C4-2B (cell line): ENCODE data around the gene SND1.

Source experiments
- H3K27ac ChIP-seq: fragments of 450-650 bp; 2 replicates; pipeline ENCODE4 v1.5.1; 2017
- ZFX ChIP-seq: fragments of 450-650 bp; IDR thresholded peaks from 2 replicates; pipeline ENCODE4 v1.6.1; 2017
- TF ChIP-seq, protein P1 (sequence below): fragments of 450-650 bp; conservative IDR thresholded peaks from 2 replicates; pipeline ENCODE4 v1.5.1; 2017; ENCODE audit warnings: mild to moderate bottlenecking

The SND1 gene

DNA sequence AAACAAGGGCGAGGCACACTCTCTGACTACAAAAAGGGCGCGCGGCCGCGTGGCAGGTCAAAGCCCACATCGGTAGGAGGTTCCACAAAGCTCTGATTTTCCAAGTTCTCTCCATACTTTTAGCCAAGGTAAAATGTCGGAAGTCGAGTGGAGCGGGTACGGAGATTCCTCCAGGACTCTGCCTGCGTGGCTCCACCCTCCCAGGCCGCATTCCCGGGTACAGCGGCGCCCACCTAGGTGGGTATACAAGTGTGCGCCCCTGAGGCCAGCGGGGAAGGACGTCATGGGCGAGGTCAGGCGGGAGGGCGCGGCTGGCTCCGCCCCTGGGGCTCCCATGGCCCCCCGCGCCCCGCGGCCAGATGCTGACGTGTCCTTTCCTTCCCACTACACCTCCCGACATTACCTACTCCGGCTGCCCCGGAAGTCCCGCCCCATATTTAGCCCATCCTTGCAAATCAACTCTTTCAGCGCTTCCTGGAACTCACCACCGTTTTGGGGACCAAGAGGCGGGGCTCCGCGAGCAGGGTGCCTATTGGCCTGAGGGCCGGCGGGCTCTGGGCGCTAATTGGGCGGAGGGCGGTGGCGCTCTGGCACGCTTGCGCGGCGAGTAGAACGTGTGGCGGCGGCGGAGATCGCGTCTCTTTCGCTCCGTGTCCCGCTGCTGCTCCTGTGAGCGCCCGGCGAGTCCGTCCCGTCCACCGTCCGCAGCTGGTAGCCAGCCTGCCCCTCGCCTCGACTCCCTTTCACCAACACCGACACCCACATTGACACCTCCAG lies at the start of gene SND1:
TSS of gene SND1 (plus strand) at position 639 of the 777 bp plus-strand sequence. CDS start 180 bp downstream, outside the sequence.
- TF ChIP-seq, protein P1, sequence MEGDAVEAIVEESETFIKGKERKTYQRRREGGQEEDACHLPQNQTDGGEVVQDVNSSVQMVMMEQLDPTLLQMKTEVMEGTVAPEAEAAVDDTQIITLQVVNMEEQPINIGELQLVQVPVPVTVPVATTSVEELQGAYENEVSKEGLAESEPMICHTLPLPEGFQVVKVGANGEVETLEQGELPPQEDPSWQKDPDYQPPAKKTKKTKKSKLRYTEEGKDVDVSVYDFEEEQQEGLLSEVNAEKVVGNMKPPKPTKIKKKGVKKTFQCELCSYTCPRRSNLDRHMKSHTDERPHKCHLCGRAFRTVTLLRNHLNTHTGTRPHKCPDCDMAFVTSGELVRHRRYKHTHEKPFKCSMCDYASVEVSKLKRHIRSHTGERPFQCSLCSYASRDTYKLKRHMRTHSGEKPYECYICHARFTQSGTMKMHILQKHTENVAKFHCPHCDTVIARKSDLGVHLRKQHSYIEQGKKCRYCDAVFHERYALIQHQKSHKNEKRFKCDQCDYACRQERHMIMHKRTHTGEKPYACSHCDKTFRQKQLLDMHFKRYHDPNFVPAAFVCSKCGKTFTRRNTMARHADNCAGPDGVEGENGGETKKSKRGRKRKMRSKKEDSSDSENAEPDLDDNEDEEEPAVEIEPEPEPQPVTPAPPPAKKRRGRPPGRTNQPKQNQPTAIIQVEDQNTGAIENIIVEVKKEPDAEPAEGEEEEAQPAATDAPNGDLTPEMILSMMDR: no peak
- TF ChIP-seq ZFX: peak; percentile 51
- H3K27ac ChIP-seq: peak within 1 kb of the TSS; percentile 96

DNA sequence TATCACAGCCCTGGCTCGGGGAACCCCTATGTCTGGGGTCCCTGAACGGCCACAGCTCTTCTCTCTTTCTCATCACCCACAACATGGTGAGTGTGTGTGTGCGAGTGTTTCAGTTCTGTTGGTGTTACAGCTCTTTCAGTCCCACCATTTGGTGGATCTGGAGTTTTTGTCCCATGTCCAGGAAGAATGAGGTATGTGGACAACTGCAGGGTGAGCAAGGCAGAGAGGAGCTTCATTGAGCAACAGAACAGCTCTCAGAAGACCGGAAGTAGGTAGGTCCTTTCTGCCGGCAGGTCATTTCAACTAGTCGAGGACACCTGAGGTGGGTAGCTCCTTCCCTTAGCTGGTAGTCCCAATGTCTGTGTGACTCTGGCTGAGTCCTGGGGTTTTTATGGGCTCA lies 43.5 kb upstream of the SND1 start:
- no peak overlapping the region for H3K27ac ChIP-seq
- TF ChIP-seq, protein P1: no peak
- no peak for TF ChIP-seq ZFX

DNA sequence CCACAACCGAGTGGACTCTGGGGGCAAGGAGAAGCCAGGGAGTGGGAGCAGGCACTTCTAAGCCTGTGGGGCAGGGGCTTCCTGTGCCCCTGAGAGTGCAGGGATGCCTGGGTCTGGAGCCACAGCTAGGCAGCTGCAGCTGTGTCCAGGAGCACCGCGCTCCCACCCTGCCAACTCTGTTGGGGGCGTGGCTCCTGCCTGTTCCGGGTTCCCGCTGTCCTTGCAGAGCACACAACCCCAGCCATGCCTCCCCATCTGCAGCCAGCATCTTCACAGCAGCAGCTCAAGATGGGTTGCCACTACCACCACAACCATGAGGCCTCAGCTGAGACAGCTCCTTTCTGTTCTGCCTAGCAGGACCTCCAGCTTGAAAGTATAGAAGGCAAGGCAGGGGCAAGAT lies 42.7 kb upstream of the SND1 start:
- no peak overlapping the region for H3K27ac ChIP-seq
- TF ChIP-seq ZFX: no peak
- TF ChIP-seq, protein P1: no peak

DNA sequence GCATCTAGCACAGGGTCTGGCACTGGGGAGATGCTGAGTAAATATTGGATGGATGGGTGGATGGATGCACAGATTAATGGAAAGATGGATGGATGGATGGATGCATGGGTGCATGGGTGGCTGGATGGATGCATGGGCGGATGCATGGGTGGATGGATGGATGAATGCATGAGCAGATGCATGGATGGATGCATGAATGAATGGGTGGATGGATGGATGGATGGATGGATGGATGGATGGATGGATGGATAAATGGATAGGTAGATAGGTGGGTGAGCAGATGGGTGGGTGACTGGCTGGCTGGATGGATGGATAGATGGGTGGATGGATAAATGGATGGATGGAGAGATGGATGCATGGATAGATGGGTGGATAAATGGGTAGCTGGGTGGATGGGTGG lies 39.7 kb upstream of the SND1 start:
- H3K27ac ChIP-seq: no peak overlapping the region
- no peak for TF ChIP-seq ZFX
- TF ChIP-seq, protein P1: no peak

DNA sequence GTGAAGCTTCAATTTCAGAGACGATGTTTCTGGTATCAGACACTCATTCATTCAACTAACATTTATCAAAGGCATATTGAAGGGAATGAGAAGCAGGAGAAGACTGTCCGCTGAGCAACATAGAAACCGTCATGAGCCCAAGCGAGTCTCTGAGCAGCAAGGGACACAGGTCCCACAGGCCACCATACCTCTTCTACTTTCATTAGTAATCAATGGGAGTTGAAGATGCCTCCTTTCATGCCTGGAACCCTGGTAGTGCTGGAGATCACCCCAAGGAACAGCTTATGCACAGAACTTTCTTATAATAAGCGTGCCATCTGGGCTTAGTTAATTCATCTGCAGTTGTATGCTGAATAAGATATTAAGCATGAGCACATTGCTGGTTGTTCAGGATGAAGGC lies 35.3 kb upstream of the SND1 start:
- TF ChIP-seq, protein P1: no peak
- TF ChIP-seq ZFX: no peak

DNA sequence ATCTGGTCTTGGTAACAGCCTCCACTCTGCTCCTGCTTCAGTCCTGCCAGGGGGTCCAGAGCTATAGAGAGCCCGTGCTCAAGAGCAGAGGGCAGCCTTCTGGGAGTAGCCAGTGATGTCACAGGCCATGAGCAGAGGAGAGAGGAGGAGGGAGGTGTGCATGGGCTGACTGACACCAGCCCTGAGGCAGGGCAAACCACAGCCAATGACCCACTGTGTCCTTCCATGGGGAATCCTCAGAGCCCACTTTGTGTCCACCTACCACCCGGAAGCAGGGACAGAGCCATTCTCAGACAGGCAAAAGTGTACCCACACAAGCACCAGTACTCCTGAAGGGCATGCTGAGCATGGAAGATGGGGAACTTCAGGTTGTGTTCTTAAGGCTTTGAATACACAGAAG lies 34.0 kb upstream of the SND1 start, which contains the start of gene PAX4:
TSS of gene PAX4 (minus strand) at position 101 of the 400 bp plus-strand sequence. CDS start 2,214 bp downstream, outside the sequence.
- H3K27ac ChIP-seq: no peak within 1 kb of the TSS
- TF ChIP-seq ZFX: no peak
- TF ChIP-seq, protein P1: no peak

More for the DNA sequence above, 35.3 kb upstream of the SND1 start:
- H3K27ac ChIP-seq: no peak overlapping the region

DNA sequence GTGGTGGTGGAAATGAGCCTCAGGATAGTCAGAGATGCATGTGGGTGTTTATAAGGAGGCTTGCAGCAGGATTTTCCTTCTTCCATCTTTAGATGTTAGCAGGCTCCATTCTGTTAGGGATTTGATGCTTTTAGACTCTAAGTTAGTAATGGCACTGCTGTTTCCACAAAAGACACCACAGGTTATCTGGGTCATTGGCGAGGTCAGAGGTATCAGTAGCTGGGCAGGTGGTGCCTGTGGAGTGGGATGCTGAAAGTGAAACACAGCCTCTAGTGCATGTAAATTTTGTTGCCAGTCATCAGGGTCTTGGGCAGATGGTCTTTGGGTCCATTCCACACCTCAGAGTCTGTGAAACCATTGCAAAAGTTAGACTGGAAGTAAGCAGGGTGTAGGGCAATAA lies 33.2 kb upstream of the SND1 start:
- TF ChIP-seq, protein P1: no peak
- no peak for TF ChIP-seq ZFX
- no peak overlapping the region for H3K27ac ChIP-seq
